ENCODE measurements around the gene TP73. TPM values are rescaled to one million over a fixed set of nuclear protein-coding genes. Genes with fewer than 3 reads are reported as not detected.

Gene TP73
- total RNA-seq, 1 experiment from 2014 or later: 19.2 TPM

DNA sequence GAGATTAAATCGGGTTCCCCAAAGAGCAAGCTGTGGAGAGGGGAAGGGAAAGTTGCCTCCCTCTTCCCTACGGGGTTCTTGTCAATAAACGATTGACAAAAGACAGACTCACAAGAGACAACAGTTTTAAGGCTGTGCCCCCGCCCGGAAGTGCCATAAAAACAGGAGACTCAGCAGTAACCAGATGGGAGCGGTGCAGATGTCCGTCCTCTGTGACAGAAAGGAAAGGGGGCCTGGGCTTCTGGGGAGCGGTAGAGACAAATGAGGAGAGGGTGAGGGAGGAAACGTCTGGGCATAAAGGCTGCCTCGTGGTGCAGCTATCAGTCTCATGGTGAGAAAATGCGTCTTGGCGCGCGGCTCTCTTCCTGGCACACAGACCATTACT lies 5.9 kb downstream of the TP73 start (continued):
- TF ChIP-seq CTCF (IDR thresholded peaks at IDR 0.05 in 2 of 3, conservative IDR thresholded peaks at IDR 0.05 in 1 of 3; ENCODE audit: borderline replicate concordance in 1 of 3, insufficient read depth in 1 of 3, low read depth in 2 of 3, low read length in 2 of 3): no peak
- TF ChIP-seq CEBPB (IDR thresholded peaks at IDR 0.05; ENCODE audit: low read depth): no peak
- no peak for TF ChIP-seq EGR1 (IDR thresholded peaks at IDR 0.05; ENCODE audit: low read depth)
- no peak for TF ChIP-seq POLR2AphosphoS5 (IDR thresholded peaks at IDR 0.05; ENCODE audit: low read depth, low read length)
- TF ChIP-seq CBX3 (IDR thresholded peaks at IDR 0.05; ENCODE audit: low read depth): no peak

DNA sequence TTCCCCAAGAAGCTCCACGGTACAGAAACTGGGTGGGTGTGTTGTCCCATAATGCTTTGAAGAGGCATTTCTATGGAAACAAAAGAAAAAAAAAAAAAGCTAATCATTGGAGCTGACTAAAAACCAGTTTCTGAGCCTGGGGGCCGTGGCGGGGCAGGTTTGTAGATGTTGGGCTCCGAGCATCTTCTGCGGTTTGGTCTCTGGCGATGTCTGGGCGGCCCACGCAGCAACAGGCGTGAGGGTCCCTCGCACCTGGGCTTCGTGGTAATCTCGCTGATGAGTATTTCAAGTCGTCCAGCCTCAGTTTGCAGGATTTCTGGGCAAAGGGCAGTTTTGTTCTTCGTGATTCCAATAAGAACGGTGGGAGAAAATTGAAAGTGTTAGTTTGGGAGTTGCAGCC lies 6.8 kb downstream of the TP73 start:
- TF ChIP-seq POLR2AphosphoS5 (IDR thresholded peaks at IDR 0.05; ENCODE audit: low read depth, low read length): no peak
- TF ChIP-seq EZH2 (IDR thresholded peaks at IDR 0.05): no peak
- no peak for TF ChIP-seq CTCF (IDR thresholded peaks at IDR 0.05 in 2 of 3, conservative IDR thresholded peaks at IDR 0.05 in 1 of 3; ENCODE audit: borderline replicate concordance in 1 of 3, insufficient read depth in 1 of 3, low read depth in 2 of 3, low read length in 2 of 3)
- TF ChIP-seq JUND (IDR thresholded peaks at IDR 0.05): no peak
- TF ChIP-seq SRF (IDR thresholded peaks at IDR 0.05; ENCODE audit: low read depth): no peak
- TF ChIP-seq, protein P1, sequence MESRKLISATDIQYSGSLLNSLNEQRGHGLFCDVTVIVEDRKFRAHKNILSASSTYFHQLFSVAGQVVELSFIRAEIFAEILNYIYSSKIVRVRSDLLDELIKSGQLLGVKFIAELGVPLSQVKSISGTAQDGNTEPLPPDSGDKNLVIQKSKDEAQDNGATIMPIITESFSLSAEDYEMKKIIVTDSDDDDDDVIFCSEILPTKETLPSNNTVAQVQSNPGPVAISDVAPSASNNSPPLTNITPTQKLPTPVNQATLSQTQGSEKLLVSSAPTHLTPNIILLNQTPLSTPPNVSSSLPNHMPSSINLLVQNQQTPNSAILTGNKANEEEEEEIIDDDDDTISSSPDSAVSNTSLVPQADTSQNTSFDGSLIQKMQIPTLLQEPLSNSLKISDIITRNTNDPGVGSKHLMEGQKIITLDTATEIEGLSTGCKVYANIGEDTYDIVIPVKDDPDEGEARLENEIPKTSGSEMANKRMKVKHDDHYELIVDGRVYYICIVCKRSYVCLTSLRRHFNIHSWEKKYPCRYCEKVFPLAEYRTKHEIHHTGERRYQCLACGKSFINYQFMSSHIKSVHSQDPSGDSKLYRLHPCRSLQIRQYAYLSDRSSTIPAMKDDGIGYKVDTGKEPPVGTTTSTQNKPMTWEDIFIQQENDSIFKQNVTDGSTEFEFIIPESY (IDR thresholded peaks at IDR 0.05; ENCODE audit: extremely low read depth, insufficient replicate concordance, low read length): no peak
- TF ChIP-seq ELF1 (IDR thresholded peaks at IDR 0.05; ENCODE audit: borderline replicate concordance, low read depth): no peak
- H3K9me2 ChIP-seq (ENCODE audit: insufficient read depth): no peaks in the 10 kb centered on the region
- no peak overlapping the region for H3K4me3 ChIP-seq (replicated peaks in 1 of 2; ENCODE audit: low read depth in 1 of 2, low read length in 2 of 2)
- no peaks in the 10 kb centered on the region for H3K36me3 ChIP-seq (ENCODE audit: control insufficient read depth in 1 of 2, insufficient read depth in 2 of 2, low read length in 2 of 2)
- H3K27me3 ChIP-seq (ENCODE audit: insufficient read depth, low read length): no peaks in the 10 kb centered on the region
- DNase-seq (ENCODE audit: low read depth, low spot score) (no peak), ATAC-seq (no peak)
- intact Hi-C loops (cut with micrococcal nuclease): no loop called here
- H3K79me2 ChIP-seq (ENCODE audit: insufficient read depth, low read length): peaks cover 79% of the 10 kb centered on the region
- POLR2A ChIA-PET: no interaction called here
- RAD21 ChIA-PET (ENCODE audit: low non-redundant PET in 1 of 2, low total read pairs in 2 of 2, uncharacterized antibody in 2 of 2, unreplicated experiment in 2 of 2): no interaction called here
- no peak overlapping the region for H3K27ac ChIP-seq (ENCODE audit: low read depth, low read length)
- no peaks in the 10 kb centered on the region for H3K9me3 ChIP-seq (ENCODE audit: control insufficient read depth in 1 of 2, insufficient read depth in 1 of 2, low read depth in 1 of 2, low read length in 2 of 2)
- CTCF ChIA-PET: no interaction called here
- no peak overlapping the region for H3K4me2 ChIP-seq (ENCODE audit: low read length)
- H4K20me1 ChIP-seq (ENCODE audit: insufficient read depth): peaks cover 5% of the 10 kb centered on the region; the same call in 1 of the 2 replicates
- no TSS peak for BruUV-seq (replicated peaks)
- peaks cover 0 to 4% of the 10 kb centered on the region in 2 experiments; a peak in 3 of 4 replicates for H3K4me1 ChIP-seq (ENCODE audit: control insufficient read depth in 1 of 2, insufficient read depth in 2 of 2, low read length in 2 of 2)
- H3K9ac ChIP-seq (ENCODE audit: low read length): no peak overlapping the region
- no peak overlapping the region for H2AFZ ChIP-seq (ENCODE audit: low read depth, low read length, poor library complexity, severe bottlenecking)
